Gastroesophageal sphincter (tissue), 3 donors: ENCODE measurements around the gene SF3B5.

Source experiments
- CTCF ChIP-seq, 4 experiments: fragments of 200-600 bp in 2 of 4; fragments of 450-650 bp in 2 of 4; sonication (generic) in 1 of 4; IDR thresholded peaks; one replicate each; pipeline ENCODE4 v1.5.1; 2017 to 2019; ENCODE audit warnings: antibody characterized with exemption in 4 of 4, mild to moderate bottlenecking in 2 of 4, moderate library complexity in 2 of 4
- POLR2A ChIP-seq, 2 donors: fragments of 450-650 bp; IDR thresholded peaks; one replicate each; pipeline ENCODE4 v1.6.1; 2017; ENCODE audit warnings: antibody characterized with exemption in 2 of 2, mild to moderate bottlenecking in 2 of 2, moderate library complexity in 1 of 2

- TF ChIP-seq CTCF (IDR thresholded peaks at IDR 0.05), result no peak
- TF ChIP-seq POLR2A (IDR thresholded peaks at IDR 0.05), result no peak
Measured at GRCh38 chr6:144075187-144075586, 20.2 kb downstream of the SF3B5 start.
